Kidney epithelial cell (primary cell): ENCODE measurements around the gene SLC35E1. TPM values are rescaled to one million over a fixed set of nuclear protein-coding genes. Genes with fewer than 3 reads are reported as not detected.

Experiments used
- DNase-seq: peaks from one replicate; pipeline ENCODE4 v3.0.0-alpha.2; 2010; ENCODE audit warnings: low read depth
- H3K27me3 ChIP-seq: 2 replicates; pipeline ENCODE4 v1.6.0; 2011; ENCODE audit warnings: low read length; ENCODE audit not compliant: control insufficient read depth, insufficient read depth
- H3K36me3 ChIP-seq: 2 replicates; pipeline ENCODE4 v1.5.1; 2011; ENCODE audit warnings: low read length; ENCODE audit not compliant: control insufficient read depth, insufficient read depth
- H3K4me3 ChIP-seq: 2 replicates; pipeline ENCODE4 v1.5.1; 2011; ENCODE audit warnings: low read depth, mild to moderate bottlenecking, control low read depth, low read length
- total RNA-seq: library from RNA; depleted of rRNA; stranded (reverse); fragments of >200 nt; gene quantifications from 2 replicates; pipeline ENCODE4 v1.2.3, GENCODE V29; 2015
- TF ChIP-seq, protein P1 (sequence below): IDR thresholded peaks from 2 replicates; pipeline ENCODE4 v1.5.1; 2011; ENCODE audit warnings: mild to moderate bottlenecking, moderate library complexity, low read length, control low read depth, inconsistent platforms; ENCODE audit not compliant: insufficient read depth, poor library complexity, severe bottlenecking

SLC35E1 gene
- total RNA-seq, 1 donor from 2014 or later = 60.9 TPM

DNA sequence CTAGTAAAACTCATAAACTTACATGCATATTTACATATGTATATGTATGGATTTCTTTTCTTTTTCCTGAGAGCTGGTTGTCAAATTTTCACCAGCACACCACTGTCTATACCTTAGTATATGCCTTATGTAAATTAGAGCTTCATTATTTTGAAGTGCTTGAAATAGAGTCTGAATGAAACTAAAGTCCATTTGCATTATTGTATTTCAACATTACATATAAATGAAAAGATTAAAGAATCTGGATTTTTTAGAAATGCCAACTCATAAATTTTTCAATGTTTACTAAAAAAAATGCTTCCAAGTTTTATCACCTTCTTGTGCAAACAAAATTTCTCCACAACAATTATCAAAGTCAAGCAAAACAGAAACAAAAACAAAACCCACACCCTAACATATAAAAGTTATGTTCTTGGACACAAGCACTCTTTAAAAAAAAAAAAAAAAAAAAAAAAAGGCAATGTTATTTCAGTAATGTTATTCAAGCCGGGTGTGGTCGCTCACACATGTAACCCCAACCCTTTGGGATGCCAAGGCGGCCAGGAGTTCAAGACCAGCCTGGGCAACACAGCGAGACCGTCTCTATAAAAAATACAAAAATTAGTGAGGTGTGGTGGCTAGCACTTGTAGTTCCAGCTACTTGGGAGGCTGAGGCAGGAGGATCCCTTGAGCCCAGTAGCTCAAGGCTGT lies 37.4 kb upstream of the SLC35E1 start:
- DNase-seq = no peak
- TF ChIP-seq, protein P1, sequence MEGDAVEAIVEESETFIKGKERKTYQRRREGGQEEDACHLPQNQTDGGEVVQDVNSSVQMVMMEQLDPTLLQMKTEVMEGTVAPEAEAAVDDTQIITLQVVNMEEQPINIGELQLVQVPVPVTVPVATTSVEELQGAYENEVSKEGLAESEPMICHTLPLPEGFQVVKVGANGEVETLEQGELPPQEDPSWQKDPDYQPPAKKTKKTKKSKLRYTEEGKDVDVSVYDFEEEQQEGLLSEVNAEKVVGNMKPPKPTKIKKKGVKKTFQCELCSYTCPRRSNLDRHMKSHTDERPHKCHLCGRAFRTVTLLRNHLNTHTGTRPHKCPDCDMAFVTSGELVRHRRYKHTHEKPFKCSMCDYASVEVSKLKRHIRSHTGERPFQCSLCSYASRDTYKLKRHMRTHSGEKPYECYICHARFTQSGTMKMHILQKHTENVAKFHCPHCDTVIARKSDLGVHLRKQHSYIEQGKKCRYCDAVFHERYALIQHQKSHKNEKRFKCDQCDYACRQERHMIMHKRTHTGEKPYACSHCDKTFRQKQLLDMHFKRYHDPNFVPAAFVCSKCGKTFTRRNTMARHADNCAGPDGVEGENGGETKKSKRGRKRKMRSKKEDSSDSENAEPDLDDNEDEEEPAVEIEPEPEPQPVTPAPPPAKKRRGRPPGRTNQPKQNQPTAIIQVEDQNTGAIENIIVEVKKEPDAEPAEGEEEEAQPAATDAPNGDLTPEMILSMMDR = no peak
- no peaks in the 10 kb centered on the region for H3K36me3 ChIP-seq
- no peaks in the 10 kb centered on the region for H3K27me3 ChIP-seq
- no peak overlapping the region for H3K4me3 ChIP-seq

DNA sequence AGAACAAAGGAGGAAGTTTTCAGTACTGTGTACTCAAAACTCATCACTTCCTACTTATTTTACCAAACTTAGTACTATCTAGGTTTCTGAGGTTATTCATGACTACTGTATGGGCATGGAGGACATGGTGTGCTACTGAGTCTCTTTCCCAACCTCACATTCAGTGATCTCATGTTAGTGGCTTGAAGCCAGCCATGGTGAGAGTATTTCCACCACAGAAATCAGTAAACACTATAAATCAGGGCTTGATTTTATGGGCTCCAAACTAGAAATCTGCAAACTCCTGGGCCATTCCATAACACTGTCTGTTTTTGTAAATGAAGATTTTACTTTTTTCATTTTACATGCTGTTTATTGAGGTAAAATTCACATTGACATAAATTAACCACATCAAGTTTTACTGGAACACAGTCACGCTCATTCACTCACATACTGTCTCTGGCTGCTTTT lies 36.1 kb upstream of the SLC35E1 start:
- H3K27me3 ChIP-seq = no peaks in the 10 kb centered on the region
- no peak for DNase-seq
- H3K4me3 ChIP-seq = no peak overlapping the region
- TF ChIP-seq, protein P1 = no peak
- no peaks in the 10 kb centered on the region for H3K36me3 ChIP-seq

DNA sequence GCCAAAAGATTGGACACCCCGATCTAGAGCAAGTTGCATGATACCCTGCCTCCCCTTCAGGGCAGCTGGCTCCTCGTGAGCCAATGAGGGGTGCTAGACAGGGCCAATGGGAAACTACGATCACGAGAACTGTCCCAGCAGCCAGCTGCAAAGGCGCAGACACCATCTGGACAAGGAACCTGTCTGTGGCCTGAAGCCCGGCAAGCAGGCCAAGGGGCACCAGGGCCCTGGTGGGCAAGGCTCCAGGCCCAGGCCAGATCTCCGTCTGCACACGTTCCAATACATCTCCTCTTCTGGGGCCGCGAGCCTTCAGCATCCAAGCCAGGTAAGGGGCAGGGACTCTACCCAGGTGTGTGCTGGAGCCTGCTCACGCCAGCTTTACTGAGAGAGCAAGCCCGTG lies 35.6 kb upstream of the SLC35E1 start:
- no peak for DNase-seq
- Histone ChIP-seq H3K36me3 (no peaks in the 10 kb centered on the region), H3K27me3 (no peaks in the 10 kb centered on the region), H3K4me3 (no peak overlapping the region)
- TF ChIP-seq, protein P1 = no peak

DNA sequence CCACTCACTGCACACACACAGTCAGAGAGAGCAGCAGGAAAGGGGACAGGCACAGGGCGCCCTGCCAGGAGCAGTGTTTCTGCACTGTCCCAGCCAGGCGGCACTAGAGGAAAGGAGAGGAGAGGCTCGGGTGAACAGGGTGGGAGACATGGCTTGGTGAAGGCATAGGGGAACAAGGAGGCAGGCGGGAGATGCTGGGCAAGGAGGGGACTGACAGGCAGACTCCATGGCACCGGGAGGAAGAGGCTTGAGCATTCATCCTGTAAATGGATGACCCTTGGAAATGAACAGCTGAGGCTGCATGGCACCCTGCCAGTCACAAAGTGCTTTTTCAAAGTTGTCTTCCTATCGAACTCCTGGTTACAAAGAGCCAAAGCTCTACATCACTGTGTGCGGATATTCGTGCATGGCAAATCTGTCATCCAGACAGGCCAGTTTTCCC lies 33.4 kb upstream of the SLC35E1 start:
- Histone ChIP-seq H3K27me3 (no peaks in the 10 kb centered on the region), H3K4me3 (no peak overlapping the region), H3K36me3 (no peaks in the 10 kb centered on the region)
- TF ChIP-seq, protein P1 = no peak
- no peak for DNase-seq

DNA sequence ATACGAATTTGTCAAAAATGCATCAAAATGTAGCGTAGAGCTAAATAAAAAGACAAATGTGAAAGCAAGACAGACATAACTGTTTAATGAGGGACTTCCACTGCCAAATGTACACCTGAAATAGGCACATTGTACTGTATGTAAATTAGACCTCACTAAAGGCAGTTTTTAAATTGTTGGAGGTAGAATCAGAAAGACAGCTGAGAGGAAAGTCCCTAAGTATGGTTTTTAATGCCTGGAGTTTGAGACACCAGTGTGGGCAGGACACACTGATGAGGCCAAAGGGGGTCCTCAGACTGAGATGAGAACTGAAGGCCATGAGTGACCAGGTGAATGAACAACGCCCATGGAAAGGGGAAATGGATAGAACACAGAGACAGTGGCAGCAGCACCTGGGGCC lies 32.9 kb upstream of the SLC35E1 start:
- no peaks in the 10 kb centered on the region for H3K36me3 ChIP-seq
- TF ChIP-seq, protein P1 = no peak
- H3K4me3 ChIP-seq = no peak overlapping the region
- no peaks in the 10 kb centered on the region for H3K27me3 ChIP-seq
- DNase-seq = no peak

DNA sequence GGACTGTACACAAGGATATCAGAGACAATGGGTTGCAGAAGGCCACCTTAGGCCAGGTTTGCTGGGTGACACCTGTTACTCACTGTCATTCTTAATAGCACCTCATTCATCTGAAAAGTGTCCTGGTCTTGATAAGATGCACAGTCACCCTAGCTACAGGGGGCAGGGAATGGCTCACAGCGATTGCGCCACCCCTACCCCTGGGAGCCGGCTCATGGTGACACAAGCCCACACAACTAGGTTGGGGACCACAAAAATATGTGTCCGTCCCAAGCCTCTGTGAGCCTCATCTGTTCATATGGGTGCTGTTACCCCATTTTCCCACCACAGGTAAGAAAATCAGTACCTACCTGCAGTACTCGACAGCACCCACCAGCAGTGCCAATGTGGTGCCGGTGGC lies 32.4 kb upstream of the SLC35E1 start:
- DNase-seq = no peak
- TF ChIP-seq, protein P1 = no peak
- Histone ChIP-seq H3K27me3 (no peaks in the 10 kb centered on the region), H3K4me3 (no peak overlapping the region), H3K36me3 (no peaks in the 10 kb centered on the region)
